Measurements from ENCODE around the gene CDK14.

Gene CDK14

DNA sequence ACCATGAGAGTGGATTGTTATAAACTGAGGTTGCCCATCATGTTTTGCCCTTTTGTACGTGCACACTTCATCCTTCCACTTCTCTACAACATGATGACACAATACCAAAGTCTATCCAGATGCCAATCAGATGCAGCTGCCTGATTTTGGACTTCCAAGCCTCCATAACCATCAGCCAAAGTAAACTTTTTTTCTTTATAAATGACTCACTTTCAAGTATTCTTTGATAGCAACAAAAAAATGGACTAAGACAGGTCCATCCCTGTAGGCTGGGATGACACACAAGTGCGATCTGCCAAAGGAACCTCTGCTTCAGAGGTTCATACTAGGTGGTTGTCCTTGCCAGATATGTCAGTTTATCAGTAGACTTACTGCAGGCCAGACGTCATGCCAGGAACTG is 347.9 kb downstream of the CDK14 start:
- Histone ChIP-seq H3K4me3 (replicated peaks; ENCODE audit: insufficient read depth, low read length) (no peak overlapping the region), H3K27me3 (ENCODE audit: insufficient read depth, poor library complexity, severe bottlenecking) (no peaks in the 10 kb centered on the region), H3K27ac (replicated peaks) (no peak overlapping the region)
- TF ChIP-seq GABPA (IDR thresholded peaks at IDR 0.05; ENCODE audit: low read depth) = no peak
- TF ChIP-seq, protein P1, sequence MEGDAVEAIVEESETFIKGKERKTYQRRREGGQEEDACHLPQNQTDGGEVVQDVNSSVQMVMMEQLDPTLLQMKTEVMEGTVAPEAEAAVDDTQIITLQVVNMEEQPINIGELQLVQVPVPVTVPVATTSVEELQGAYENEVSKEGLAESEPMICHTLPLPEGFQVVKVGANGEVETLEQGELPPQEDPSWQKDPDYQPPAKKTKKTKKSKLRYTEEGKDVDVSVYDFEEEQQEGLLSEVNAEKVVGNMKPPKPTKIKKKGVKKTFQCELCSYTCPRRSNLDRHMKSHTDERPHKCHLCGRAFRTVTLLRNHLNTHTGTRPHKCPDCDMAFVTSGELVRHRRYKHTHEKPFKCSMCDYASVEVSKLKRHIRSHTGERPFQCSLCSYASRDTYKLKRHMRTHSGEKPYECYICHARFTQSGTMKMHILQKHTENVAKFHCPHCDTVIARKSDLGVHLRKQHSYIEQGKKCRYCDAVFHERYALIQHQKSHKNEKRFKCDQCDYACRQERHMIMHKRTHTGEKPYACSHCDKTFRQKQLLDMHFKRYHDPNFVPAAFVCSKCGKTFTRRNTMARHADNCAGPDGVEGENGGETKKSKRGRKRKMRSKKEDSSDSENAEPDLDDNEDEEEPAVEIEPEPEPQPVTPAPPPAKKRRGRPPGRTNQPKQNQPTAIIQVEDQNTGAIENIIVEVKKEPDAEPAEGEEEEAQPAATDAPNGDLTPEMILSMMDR (IDR thresholded peaks at IDR 0.05; ENCODE audit: insufficient read depth, low read length) = no peak
- TF ChIP-seq, protein P2, sequence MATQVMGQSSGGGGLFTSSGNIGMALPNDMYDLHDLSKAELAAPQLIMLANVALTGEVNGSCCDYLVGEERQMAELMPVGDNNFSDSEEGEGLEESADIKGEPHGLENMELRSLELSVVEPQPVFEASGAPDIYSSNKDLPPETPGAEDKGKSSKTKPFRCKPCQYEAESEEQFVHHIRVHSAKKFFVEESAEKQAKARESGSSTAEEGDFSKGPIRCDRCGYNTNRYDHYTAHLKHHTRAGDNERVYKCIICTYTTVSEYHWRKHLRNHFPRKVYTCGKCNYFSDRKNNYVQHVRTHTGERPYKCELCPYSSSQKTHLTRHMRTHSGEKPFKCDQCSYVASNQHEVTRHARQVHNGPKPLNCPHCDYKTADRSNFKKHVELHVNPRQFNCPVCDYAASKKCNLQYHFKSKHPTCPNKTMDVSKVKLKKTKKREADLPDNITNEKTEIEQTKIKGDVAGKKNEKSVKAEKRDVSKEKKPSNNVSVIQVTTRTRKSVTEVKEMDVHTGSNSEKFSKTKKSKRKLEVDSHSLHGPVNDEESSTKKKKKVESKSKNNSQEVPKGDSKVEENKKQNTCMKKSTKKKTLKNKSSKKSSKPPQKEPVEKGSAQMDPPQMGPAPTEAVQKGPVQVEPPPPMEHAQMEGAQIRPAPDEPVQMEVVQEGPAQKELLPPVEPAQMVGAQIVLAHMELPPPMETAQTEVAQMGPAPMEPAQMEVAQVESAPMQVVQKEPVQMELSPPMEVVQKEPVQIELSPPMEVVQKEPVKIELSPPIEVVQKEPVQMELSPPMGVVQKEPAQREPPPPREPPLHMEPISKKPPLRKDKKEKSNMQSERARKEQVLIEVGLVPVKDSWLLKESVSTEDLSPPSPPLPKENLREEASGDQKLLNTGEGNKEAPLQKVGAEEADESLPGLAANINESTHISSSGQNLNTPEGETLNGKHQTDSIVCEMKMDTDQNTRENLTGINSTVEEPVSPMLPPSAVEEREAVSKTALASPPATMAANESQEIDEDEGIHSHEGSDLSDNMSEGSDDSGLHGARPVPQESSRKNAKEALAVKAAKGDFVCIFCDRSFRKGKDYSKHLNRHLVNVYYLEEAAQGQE (IDR thresholded peaks at IDR 0.05; ENCODE audit: insufficient replicate concordance, low read depth) = no peak
- no peak for TF ChIP-seq POLR2AphosphoS5 (IDR thresholded peaks at IDR 0.05; ENCODE audit: low read depth)
- TF ChIP-seq SPI1 (IDR thresholded peaks at IDR 0.05; ENCODE audit: borderline replicate concordance, low read depth) = no peak
- DNase-seq (ENCODE audit: low read depth in 1 of 2, low spot score in 1 of 2) = no peak

DNA sequence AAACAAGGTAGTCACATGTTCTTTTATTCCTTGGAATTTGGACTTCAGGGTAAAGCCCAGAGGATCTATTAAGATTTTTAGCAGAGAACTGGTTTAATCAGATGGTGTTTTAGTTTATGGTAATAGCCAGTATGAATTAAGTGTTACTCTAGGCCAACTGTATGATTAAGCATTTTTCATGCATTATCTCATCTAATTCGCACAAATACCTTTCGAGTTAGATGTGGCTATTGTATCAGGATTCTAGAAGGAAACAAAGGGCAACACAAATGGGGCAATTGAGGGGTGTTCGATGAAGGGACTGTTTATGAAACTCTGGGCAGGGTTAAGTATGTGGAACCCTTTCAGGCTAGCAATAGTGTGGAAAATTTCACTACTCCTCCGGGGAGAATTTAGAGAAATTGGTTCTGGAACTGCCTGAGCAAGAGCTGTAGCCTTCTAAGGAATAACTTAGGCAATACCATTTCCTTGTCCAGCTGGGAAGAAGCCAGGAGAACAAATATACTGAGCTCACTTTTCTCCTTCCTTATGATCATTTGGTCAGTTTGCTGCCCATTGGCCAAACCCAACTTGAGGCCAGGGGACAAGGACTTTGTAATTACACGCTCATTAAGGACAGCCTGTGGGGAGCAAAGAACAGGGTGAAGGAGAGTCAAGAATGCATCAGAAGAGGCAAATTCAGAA is 349.1 kb downstream of the CDK14 start:
- DNase-seq (ENCODE audit: low read depth in 1 of 2, low spot score in 1 of 2) = no peak
- no peaks in the 10 kb centered on the region for H3K27me3 ChIP-seq (ENCODE audit: insufficient read depth, poor library complexity, severe bottlenecking)
- TF ChIP-seq, protein P1 (IDR thresholded peaks at IDR 0.05; ENCODE audit: insufficient read depth, low read length) = no peak
- TF ChIP-seq, protein P2 (IDR thresholded peaks at IDR 0.05; ENCODE audit: insufficient replicate concordance, low read depth) = no peak
- TF ChIP-seq POLR2AphosphoS5 (IDR thresholded peaks at IDR 0.05; ENCODE audit: low read depth) (no peak), GABPA (IDR thresholded peaks at IDR 0.05; ENCODE audit: low read depth) (no peak), SPI1 (IDR thresholded peaks at IDR 0.05; ENCODE audit: borderline replicate concordance, low read depth) (no peak)
- H3K4me3 ChIP-seq (replicated peaks; ENCODE audit: insufficient read depth, low read length) = no peak overlapping the region
- no peak overlapping the region for H3K27ac ChIP-seq (replicated peaks)

DNA sequence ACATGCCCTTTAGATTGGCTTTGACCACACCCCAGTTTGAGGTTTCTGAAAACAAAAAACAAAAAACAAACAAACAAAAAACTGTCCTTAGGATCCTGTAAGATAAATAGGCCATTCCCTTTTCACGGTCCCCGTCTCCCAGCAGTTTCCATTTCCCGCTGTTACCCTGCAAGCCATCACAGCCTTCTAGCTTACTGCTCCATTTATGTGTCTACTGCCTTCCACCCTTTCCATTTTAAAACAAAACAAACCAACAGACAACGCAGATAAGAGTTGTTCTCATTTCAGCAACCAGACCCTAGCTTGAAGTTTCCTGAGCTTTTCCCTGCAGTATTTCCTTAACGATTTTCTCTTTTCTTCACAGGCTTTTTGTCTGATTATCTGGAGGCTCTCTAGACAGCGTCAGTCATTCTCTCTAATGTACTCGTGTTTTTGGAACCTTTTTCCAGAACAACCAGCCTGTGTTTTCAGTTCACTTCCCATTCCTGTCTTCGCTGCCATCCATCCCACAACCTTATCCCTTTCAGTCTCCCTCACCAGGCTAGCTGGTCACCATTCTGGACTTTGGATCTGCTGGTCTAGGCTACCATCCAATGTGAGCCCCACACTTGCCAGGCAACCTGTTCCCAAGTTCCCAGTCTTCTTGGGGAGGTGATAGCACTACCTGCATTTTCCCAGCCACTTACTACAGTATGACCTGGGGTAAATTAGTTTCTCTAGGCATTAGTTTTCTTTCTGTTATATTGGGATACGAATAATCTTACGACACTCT is 350.8 kb downstream of the CDK14 start:
- Histone ChIP-seq H3K27me3 (ENCODE audit: insufficient read depth, poor library complexity, severe bottlenecking) (no peaks in the 10 kb centered on the region), H3K27ac (replicated peaks) (no peak overlapping the region), H3K4me3 (replicated peaks; ENCODE audit: insufficient read depth, low read length) (no peak overlapping the region)
- no peak for DNase-seq (ENCODE audit: low read depth in 1 of 2, low spot score in 1 of 2)
- TF ChIP-seq, protein P2 (IDR thresholded peaks at IDR 0.05; ENCODE audit: insufficient replicate concordance, low read depth) = no peak
- TF ChIP-seq POLR2AphosphoS5 (IDR thresholded peaks at IDR 0.05; ENCODE audit: low read depth) (no peak), GABPA (IDR thresholded peaks at IDR 0.05; ENCODE audit: low read depth) (no peak), SPI1 (IDR thresholded peaks at IDR 0.05; ENCODE audit: borderline replicate concordance, low read depth) (no peak)
- TF ChIP-seq, protein P1 (IDR thresholded peaks at IDR 0.05; ENCODE audit: insufficient read depth, low read length) = no peak
